GM12874 (cell line): ENCODE data around the gene ITGAE.

Experiments used
- TF ChIP-seq, protein P1 (sequence below): IDR thresholded peaks from 2 replicates; pipeline ENCODE4 v1.5.1; 2011; ENCODE audit warnings: low read depth, mild to moderate bottlenecking, control low read depth, low read length, moderate library complexity; ENCODE audit not compliant: insufficient read depth

ITGAE gene

GRCh38 chr17:3796822-3797170 lies 4.2 kb downstream of the ITGAE start:
- TF ChIP-seq, protein P1, sequence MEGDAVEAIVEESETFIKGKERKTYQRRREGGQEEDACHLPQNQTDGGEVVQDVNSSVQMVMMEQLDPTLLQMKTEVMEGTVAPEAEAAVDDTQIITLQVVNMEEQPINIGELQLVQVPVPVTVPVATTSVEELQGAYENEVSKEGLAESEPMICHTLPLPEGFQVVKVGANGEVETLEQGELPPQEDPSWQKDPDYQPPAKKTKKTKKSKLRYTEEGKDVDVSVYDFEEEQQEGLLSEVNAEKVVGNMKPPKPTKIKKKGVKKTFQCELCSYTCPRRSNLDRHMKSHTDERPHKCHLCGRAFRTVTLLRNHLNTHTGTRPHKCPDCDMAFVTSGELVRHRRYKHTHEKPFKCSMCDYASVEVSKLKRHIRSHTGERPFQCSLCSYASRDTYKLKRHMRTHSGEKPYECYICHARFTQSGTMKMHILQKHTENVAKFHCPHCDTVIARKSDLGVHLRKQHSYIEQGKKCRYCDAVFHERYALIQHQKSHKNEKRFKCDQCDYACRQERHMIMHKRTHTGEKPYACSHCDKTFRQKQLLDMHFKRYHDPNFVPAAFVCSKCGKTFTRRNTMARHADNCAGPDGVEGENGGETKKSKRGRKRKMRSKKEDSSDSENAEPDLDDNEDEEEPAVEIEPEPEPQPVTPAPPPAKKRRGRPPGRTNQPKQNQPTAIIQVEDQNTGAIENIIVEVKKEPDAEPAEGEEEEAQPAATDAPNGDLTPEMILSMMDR = no peak

- TF ChIP-seq, protein P1 = no peak
Measured at GRCh38 chr17:3796110-3796821, 4.7 kb downstream of the ITGAE start.

- TF ChIP-seq, protein P1 = no peak
Measured at GRCh38 chr17:3795390-3796102, 5.4 kb downstream of the ITGAE start.

DNA sequence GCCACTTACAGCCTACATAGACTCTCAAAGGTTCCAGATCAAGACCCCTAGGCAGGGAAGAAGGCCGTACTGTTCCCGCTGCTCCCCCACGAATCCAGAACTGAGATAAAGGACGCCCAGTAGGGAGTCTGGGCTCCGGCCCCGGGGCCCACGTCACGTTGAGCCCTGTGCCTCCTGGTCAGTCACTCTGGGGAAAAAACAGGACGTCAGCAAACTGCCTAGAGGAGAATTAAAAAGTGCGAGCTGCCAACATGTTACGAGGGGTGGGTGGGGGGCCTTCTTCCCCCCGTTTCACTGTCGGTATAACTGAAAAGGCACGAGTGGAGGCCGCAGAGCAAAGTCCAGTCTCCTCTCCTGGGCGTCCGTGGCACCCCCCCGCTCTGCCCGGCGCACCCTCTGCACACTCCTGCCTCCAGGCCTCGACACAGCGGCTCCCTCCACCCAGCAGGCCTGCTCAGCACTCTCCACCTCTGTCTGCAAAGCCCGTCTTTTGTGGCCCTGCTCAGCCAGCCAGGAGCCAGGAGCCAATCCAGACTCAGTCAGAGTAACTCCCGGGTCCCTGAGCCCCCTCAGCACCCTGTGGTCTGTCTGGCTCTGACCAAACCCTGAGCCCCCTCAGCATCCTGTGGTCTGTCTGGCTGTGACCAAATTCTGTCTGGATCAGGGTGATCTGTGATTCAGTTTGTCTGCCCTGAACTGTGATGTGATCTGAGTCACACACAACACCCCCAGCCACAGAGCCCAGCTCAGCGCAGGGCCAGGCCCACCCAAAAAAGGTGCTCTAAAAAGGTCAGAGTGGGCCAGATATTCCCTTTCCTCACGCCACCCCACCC lies 6.2 kb downstream of the ITGAE start:
- TF ChIP-seq, protein P1 = no peak

GRCh38 chr17:3792481-3792880 lies 8.5 kb downstream of the ITGAE start:
- TF ChIP-seq, protein P1 = no peak

DNA sequence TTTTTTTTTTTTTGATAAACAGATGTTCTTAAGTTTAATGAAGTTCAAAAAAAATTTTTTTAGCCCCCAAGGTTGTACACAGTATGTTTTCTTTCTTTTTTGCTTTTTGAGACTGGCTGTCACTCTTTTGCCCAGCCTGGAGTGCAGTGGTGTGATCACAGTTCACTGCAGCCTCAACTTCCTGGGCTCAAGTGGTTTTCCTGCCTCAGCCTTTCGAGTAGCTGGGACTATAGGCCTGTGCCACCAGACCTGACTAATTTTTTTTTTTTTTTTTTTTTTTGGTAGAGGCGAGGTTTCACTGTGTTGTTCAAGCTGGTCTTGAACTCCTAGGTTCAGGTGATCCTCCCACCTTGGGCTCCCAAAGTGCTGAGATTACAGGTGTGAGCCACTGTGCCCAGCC lies 12.8 kb downstream of the ITGAE start:
- TF ChIP-seq, protein P1 = no peak

GRCh38 chr17:3782751-3783150 lies 18.2 kb downstream of the ITGAE start:
- TF ChIP-seq, protein P1 = no peak
